Right lobe of liver (tissue), 6 donors: Measurements from ENCODE around the gene TSPAN5. TPM values are rescaled to one million over a fixed set of nuclear protein-coding genes. Genes with fewer than 3 reads are reported as not detected.
"Not testable (repeated sequence)": the region's sequence is repeated elsewhere in the genome, so short reads cannot be mapped to it uniquely, and the experiment has no call there.

ENCODE experiments used
- ATAC-seq, 4 donors: fragments of 200-7000 bp; cut with Tn5 transposase; one replicate each; pipeline ENCODE4 v1.9.1; 2020; ENCODE audit warnings: mild to moderate bottlenecking in 4 of 4, moderate library complexity in 4 of 4
- DNase-seq, 3 donors: peaks; one replicate each; pipeline ENCODE4 v3.0.0-alpha.2; 2020
- H3K27ac ChIP-seq, 3 donors: fragments of 200-600 bp; one replicate each; pipeline ENCODE4 v1.8.0; 2022
- H3K27me3 ChIP-seq, 2 donors: fragments of 200-600 bp; one replicate each; pipeline ENCODE4 v1.8.0; 2022
- H3K36me3 ChIP-seq, 4 donors: fragments of 200-600 bp; sonication (generic) in 1 of 4; one replicate each; pipeline versions ENCODE4 v1.5.1 to v1.8.0; 2017 to 2022; ENCODE audit warnings: control low read depth in 1 of 4
- H3K4me1 ChIP-seq, 4 donors: fragments of 200-600 bp; sonication (generic) in 1 of 4; one replicate each; pipeline versions ENCODE4 v1.5.1 to v1.8.0; 2017 to 2022; ENCODE audit warnings: control low read depth in 1 of 4
- H3K4me3 ChIP-seq, 3 donors: fragments of 200-600 bp; one replicate each; pipeline ENCODE4 v1.8.0; 2022
- H3K9me3 ChIP-seq, 4 donors: fragments of 200-600 bp; sonication (generic) in 1 of 4; one replicate each; pipeline versions ENCODE4 v1.5.1 to v1.8.0; 2017 to 2022; ENCODE audit warnings: control low read depth in 1 of 4
- CTCF ChIP-seq, 4 donors: fragments of 200-600 bp in 3 of 4; fragments of 450-650 bp in 1 of 4; IDR thresholded peaks; one replicate each; pipeline versions ENCODE4 v1.5.1 to v1.8.0; 2016 to 2022; ENCODE audit warnings: antibody characterized with exemption in 4 of 4, mild to moderate bottlenecking in 2 of 4
- POLR2A ChIP-seq: fragments of 450-650 bp; IDR thresholded peaks from one replicate; pipeline ENCODE4 v1.6.1; 2017; ENCODE audit warnings: antibody characterized with exemption, mild to moderate bottlenecking
- WGBS: methylation state at CpG from one replicate; pipeline ENCODE4 v1.1.6; 2018; ENCODE audit warnings: low coverage, low lambda C conversion rate; ENCODE audit not compliant: insufficient coverage; ENCODE audit errors: missing lambda C conversion rate; 5-methylcytosine and 5-hydroxymethylcytosine counted together
- intact Hi-C, 2 donors: fragments of 100-400 bp; cut with DNase I; formaldehyde crosslinking; loops; one replicate each; pipeline versions ENCODE4 v1.11.2 to v1.14.1; 2022
- long read RNA-seq: library from polyadenylated mRNA; unstranded; transcript quantifications from one replicate; pipeline ENCODE4 v2.0.0, GENCODE V29; 2019
- total RNA-seq, 6 experiments: library from RNA; depleted of rRNA in 2 of 6; stranded (reverse); fragments of >200 nt in 2 of 6; fragmentation: NEBNext Ultra II Directional in 3 of 6; extraction: Animal tissue kit (Norgen Biotek cat#: 25700) in 3 of 6; gene quantifications; one replicate each; pipeline versions ENCODE4 v1.1.0 to v1.2.4, GENCODE V29; 2016 to 2023
- donor health status: DM: no; HTN: yes; CAD: no.
- donor health status: DM: no; HTN: no; CAD: no.
- donor health status: DM: no; HTN: no; CAD: no.
- donor health status: DM: no; HTN: yes; CAD: no.
- donor health status: DM: no; HTN: yes; CAD: no.

Gene TSPAN5
- total RNA-seq = 1 to 10 TPM in 1 of 6 experiments, under 1 TPM in 5; 0.12 to 1.2 (median 0.50) TPM
- long read RNA-seq = 0 reads

- peak; percentile 92 to 98 (median 96) for ATAC-seq
- H3K27ac ChIP-seq = peak within 1 kb of the TSS in 1 of 3 donors; percentile 33
- intact Hi-C loops = no loop called here
These were observed at the start of gene TSPAN5 for GRCh38 chr4:98658287-98659105. Gene TSPAN5 (minus strand): TSS chr4:98658611.

GRCh38 chr4:98706935-98707334 is 48.5 kb upstream of the TSPAN5 start:
- H3K9me3 ChIP-seq = no peaks in the 10 kb centered on the region
- H3K36me3 ChIP-seq = no peaks in the 10 kb centered on the region
- DNase-seq (no peak), ATAC-seq (no peak)
- H3K4me1 ChIP-seq = no peaks in the 10 kb centered on the region
- TF ChIP-seq POLR2A (no peak), CTCF (IDR thresholded peaks at IDR 0.05) (no peak)
- no peak overlapping the region for H3K4me3 ChIP-seq
- intact Hi-C loops = no loop called here
- no CpG with 5 or more reads among the region's 1 CpG for WGBS
- no peak overlapping the region for H3K27ac ChIP-seq
- no peaks in the 10 kb centered on the region for H3K27me3 ChIP-seq

More at GRCh38 chr4:98658287-98659105, at the start of gene TSPAN5:
- no peaks in the 10 kb centered on the region for H3K36me3 ChIP-seq
- WGBS = under 1% methylated on average over 37 of the region's 113 CpGs
- peak; percentile 80 to 86 (median 84) for DNase-seq
- no peaks in the 10 kb centered on the region for H3K9me3 ChIP-seq
- H3K4me3 ChIP-seq = peak within 1 kb of the TSS; percentile 53 to 56 (median 54)
- peaks cover 0 to 5% of the 10 kb centered on the region in 2 donors for H3K27me3 ChIP-seq
- peaks cover 0 to 11% (median 0%) of the 10 kb centered on the region in 4 donors for H3K4me1 ChIP-seq
- TF ChIP-seq POLR2A = no peak
- no peak for TF ChIP-seq CTCF (IDR thresholded peaks at IDR 0.05)

- peak in 3 of 4 donors; percentile 25 to 34 (median 26) for ATAC-seq
- H3K4me3 ChIP-seq = no peak overlapping the region
- H3K27ac ChIP-seq = no peak overlapping the region
- WGBS = 59% methylated on average over 4 of the region's 4 CpGs
- no peaks in the 10 kb centered on the region for H3K27me3 ChIP-seq
- no peak for DNase-seq
- no peak for TF ChIP-seq POLR2A
- TF ChIP-seq CTCF (IDR thresholded peaks at IDR 0.05) = no peak
- intact Hi-C loops = no loop called here
- no peaks in the 10 kb centered on the region for H3K36me3 ChIP-seq
- no peaks in the 10 kb centered on the region for H3K9me3 ChIP-seq
- H3K4me1 ChIP-seq = no peaks in the 10 kb centered on the region
These were observed 47.9 kb upstream of the TSPAN5 start for GRCh38 chr4:98706200-98706813.

GRCh38 chr4:98705586-98705985 is 47.2 kb upstream of the TSPAN5 start:
- H3K4me1 ChIP-seq, H3K4me3 ChIP-seq, DNase-seq, H3K27me3 ChIP-seq, H3K9me3 ChIP-seq, ATAC-seq, H3K27ac ChIP-seq, intact Hi-C loops, H3K36me3 ChIP-seq: not testable (repeated sequence)
- WGBS = 100% methylated on average over 2 of the region's 3 CpGs

GRCh38 chr4:98700656-98701055 is 42.2 kb upstream of the TSPAN5 start:
- no peaks in the 10 kb centered on the region for H3K4me1 ChIP-seq
- intact Hi-C loops = no loop called here
- no peak for ATAC-seq
- H3K9me3 ChIP-seq = no peaks in the 10 kb centered on the region
- WGBS = 63% methylated on average over 3 of the region's 3 CpGs
- no peaks in the 10 kb centered on the region for H3K27me3 ChIP-seq
- H3K36me3 ChIP-seq = no peaks in the 10 kb centered on the region
- no peak for DNase-seq
- no peak for TF ChIP-seq CTCF (IDR thresholded peaks at IDR 0.05)
- no peak for TF ChIP-seq POLR2A
- H3K4me3 ChIP-seq = no peak overlapping the region
- H3K27ac ChIP-seq = no peak overlapping the region
